DMS114 treated with DMSO at 0.1 percent for 48 hours (cell line): ENCODE data around the gene ZNF66.
"Not testable (repeated sequence)": the region's sequence is repeated elsewhere in the genome, so short reads cannot be mapped to it uniquely, and the experiment has no call there.

Experiments used
- DNase-seq: peaks from one replicate; lab custom pipeline; 2025; ENCODE audit not compliant: unreplicated experiment; lab: John Stamatoyannopoulos, UW

The ZNF66 gene

DNA sequence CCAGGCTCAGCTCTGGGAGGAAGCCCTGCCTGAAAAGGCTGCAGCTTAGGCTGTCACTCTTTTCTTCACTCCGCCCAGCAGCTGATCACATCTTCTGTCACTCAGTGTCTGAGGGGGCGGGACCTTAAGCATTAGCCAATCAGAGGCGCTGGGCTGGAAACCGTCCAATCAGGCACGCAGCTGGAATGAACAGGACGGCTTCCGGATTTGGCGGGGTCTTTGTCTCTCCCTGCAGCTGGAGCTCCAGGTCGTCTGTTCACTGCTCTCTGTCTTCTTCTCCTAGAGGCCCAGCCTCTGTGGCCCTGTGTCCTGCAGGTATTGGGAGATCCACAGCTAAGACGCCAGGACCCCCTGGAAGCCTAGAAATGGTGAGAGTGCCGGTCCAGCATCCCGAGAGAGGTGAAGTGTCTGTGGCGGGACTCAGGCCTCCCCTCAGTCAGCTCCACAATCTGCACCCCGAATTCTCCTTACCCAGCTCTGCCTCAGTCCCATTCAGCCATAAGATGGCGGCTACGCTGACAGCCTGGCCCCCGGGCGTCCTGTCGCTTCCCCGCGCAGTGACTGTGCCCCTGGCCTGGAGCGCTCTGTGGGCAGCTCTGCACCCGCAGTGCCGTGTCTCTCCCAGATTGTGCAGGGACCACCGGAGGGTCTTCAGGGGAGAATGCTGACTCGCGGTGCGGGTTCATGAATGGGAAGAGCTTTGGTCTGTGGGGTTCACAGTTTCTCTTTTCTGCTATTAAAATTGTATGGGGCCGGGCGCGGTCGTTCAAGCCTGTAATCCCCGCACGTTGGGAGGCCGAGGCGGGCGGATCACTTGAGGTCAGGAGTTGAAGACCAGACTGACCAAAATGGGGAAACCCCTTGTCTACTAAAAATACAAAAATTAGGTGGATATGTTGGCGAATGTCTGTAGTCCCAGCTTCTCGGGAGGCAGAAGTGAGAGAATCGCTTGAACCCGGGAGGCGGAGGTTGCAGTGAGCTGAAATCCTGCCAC lies at the start of gene ZNF66:
Gene ZNF66 (plus strand): TSS at position 222 of the 994 bp plus-strand sequence. CDS start 144 bp downstream, at position 366.
- DNase-seq, result peak; percentile 96

DNA sequence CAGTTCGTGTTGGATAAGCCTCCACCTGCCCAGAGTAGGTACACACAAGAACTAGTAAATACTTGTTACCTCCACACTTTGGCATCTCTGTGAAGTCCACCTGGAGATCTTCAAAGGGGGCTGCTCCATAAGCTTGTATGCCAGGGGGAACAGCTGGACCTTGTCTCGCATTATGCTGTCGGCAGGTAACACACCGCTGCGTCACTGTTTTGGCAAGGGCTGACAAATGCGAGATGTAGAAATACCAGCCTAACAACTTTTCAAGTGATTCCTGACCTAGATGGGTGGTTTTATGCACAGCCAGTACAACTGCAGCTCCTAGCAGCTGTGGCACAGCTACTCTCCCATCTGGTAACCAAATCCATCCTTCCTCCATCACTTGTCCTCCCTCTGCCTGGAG lies 25.9 kb upstream of the ZNF66 start:
- not testable (repeated sequence) for DNase-seq

DNA sequence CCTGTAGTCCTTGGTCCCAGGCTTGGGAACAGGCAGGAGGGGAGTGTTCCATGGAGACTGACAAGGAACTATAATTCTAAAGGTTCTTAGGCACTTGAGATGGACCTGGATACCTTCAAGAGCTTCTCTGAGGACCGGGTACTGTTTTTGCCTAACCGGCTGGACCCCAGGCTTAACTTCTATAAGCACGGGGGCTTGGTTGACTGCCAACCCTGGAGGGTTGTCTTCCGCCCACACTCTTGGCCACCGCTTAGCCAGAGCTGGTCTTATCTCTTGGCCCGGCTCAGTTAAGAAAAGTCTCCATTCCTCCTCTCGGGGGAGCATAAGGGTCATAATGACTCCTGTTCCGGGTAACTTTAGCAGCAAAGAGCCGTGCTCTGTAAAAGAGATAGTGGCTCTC lies 23.8 kb upstream of the ZNF66 start:
- not testable (repeated sequence) for DNase-seq

DNA sequence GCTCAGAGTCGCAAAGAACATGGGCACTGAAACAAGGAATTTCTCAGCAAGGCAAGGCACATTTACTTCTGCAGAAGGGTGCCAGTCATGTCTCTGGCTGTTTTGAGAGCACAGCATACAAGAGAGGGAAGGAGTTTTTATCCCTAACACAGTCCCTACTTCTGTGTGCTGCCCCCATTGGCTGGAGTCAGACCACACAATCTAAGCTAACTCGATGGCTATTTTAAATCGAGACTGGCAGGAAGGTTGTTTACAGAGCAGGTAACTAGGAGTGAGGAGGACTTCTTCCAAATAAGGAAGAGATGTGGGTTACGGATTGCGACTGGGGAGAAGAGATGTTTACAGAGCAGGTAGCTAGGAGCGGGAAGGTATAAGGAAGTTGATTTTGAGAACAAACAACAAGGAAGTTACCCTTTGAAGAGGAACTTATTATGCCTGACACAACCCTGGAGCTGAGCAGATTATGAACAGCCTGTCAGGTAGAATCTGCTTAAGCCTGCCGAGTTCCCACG lies 6.8 kb upstream of the ZNF66 start:
- not testable (repeated sequence) for DNase-seq

DNA sequence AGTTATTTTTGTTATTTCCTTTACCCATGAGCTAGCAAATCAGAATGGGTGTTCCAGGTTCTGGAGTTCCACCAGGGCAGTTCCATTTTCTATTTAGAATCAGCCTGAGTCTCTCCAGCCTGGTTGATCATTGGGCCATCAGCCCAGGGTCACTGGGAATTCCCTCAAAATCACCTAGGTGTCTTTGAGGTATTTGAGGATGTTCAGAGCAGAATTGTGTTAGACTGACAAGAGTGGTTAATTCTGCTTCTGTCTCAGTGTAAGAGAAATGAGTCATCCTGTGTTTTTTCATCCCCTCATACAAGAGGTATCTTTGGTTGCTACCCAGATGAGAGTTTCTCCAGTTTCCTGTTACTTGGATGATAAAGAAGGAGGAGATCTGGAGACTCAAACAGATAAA lies 11.7 kb downstream of the ZNF66 start:
- DNase-seq, result no peak

DNA sequence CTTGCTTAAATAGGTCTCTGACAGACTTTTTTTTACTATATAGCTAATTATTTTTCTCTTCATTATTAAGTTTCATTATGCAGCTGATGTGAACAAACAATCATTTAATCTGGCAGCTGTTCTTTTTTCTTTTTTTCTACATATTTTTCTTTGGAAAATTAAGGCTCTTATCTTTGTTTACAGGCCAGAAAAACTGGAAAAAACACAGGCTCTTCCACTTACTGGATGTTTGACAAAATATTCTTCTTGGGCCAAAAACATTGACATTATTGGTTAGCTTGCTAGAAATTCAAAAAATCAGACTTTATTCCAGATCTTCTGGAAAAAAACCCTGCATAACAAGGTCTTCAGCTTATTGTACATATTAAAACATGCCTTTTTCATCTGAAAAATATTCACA lies 15.7 kb downstream of the ZNF66 start:
- DNase-seq, result no peak

DNA sequence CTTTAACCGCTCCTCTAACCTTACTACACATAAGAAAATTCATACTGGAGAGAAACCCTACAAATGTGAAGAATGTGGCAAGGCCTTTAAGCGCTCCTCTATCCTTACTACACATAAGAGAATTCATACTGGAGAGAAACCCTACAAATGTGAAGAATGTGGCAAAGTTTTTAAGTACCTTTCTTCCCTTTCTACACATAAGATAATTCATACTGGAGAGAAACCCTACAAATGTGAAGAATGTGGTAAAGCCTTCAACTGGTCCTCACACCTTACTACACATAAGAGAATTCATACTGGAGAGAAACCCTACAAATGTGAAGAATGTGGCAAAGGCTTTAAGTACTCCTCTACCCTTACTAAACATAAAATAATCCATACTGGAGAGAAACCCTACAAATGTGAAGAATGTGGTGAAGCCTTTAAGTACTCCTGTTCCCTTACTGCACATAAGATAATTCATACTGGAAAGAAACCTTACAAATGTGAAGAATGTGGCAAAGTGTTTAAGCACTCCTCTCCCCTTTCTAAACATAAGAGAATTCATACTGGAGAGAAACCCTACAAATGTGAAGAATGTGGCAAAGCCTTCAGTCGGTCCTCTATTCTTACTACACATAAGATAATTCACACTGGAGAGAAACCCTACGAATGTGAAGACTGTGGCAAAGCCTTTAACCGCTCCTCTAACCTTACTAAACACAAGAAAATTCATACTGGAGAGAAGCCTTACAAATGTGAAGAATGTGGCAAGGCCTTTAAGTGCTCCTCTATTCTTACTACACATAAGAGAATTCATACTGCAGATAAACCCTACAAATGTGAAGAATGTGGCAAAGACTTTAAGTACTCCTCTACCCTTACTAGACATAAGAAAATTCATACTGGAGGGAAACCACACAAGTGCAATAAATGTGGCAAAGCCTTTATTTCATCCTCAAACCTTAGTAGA lies 30.5 kb downstream of the ZNF66 start:
- not testable (repeated sequence) for DNase-seq

DNA sequence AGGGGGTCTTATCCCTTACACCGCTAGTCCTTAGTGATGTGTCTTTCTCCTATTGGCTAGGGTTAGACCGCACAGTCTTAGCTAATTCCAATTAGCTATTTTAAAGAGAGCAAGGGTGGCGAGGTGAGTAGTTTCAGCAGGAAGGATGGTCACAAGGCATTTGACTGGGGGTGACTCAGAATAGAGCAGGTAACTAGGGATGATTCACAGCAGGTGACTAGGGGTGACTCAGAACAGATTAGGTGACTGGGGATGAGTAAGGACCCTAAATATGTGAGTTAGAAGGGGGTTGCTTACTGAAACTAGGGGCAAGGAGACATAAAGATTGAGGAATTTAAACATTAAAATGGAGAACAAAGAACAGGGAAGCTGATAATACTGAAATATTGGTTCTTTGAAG lies 64.3 kb downstream of the ZNF66 start:
- no peak for DNase-seq
